Kidney (tissue), 14 donors: ENCODE data around the gene CRIP2. TPM values are rescaled to one million over a fixed set of nuclear protein-coding genes. Genes with fewer than 3 reads are reported as not detected.
A peak's percentile ranks its signal among the peaks of the same experiment; 100 is the strongest.

Experiments
- DNase-seq, 5 donors: peaks; one replicate each; pipeline ENCODE4 v3.0.0-alpha.2; 2013 to 2020
- FAIRE-seq: peaks from 2 replicates; lab custom pipeline; 2012; peaks lifted over from hg19 to GRCh38; lab: Jason Lieb, UNC
- H3K27ac ChIP-seq, 2 donors: one replicate each; pipeline ENCODE4 v1.7.0; 2013; ENCODE audit warnings: low read depth in 2 of 2, low read length in 2 of 2, inconsistent platforms in 1 of 2
- H3K27me3 ChIP-seq: one replicate; pipeline ENCODE4 v1.7.1; 2013; ENCODE audit warnings: low read length, inconsistent platforms; ENCODE audit not compliant: control insufficient read depth, insufficient read depth
- H3K36me3 ChIP-seq, 3 donors: one replicate each; pipeline versions ENCODE4 v1.7.0 to v1.7.1; 2013; ENCODE audit warnings: low read length in 3 of 3, control low read depth in 1 of 3, inconsistent platforms in 1 of 3; ENCODE audit not compliant: insufficient read depth in 3 of 3, control insufficient read depth in 2 of 3
- H3K4me1 ChIP-seq, 3 donors: one replicate each; pipeline versions ENCODE4 v1.7.0 to v1.7.1; 2013; ENCODE audit warnings: low read length in 3 of 3, inconsistent platforms in 1 of 3, low read depth in 1 of 3; ENCODE audit not compliant: control insufficient read depth in 2 of 3, insufficient read depth in 2 of 3
- H3K4me3 ChIP-seq, 3 donors: one replicate each; pipeline versions ENCODE4 v1.7.0 to v1.8.1; 2013; ENCODE audit warnings: low read length in 3 of 3, control low read depth in 1 of 3, inconsistent platforms in 1 of 3
- H3K9ac ChIP-seq, 3 donors: one replicate each; pipeline versions ENCODE4 v1.7.0 to v1.7.1; 2013; ENCODE audit warnings: low read length in 3 of 3, control low read depth in 1 of 3, inconsistent platforms in 1 of 3
- H3K9me3 ChIP-seq, 3 donors: one replicate each; pipeline versions ENCODE4 v1.7.0 to v1.7.1; 2013; ENCODE audit warnings: low read length in 3 of 3, control low read depth in 1 of 3, inconsistent platforms in 1 of 3; ENCODE audit not compliant: control insufficient read depth in 2 of 3, insufficient read depth in 1 of 3
- CTCF ChIP-seq: IDR thresholded peaks from 3 replicates; pipeline ENCODE4 v1.5.1; 2012; ENCODE audit warnings: mild to moderate bottlenecking, moderate library complexity, borderline replicate concordance; ENCODE audit not compliant: insufficient read depth; ENCODE audit errors: extremely low read depth
- intact Hi-C: fragments of 100-400 bp; cut with DNase I; formaldehyde crosslinking; loops from one replicate; pipeline ENCODE4 v1.11.1; 2022
- polyA plus RNA-seq: library from polyadenylated mRNA; stranded (reverse); fragments of 350-450 nt; fragmentation: Illumina TruSeq; extraction: RNeasy Lipid Tissue Mini Kit (QIAGEN cat#74804); gene quantifications from one replicate; pipeline ENCODE4 v1.2.3, GENCODE V29; 2014; ENCODE audit warnings: low read depth, low replicate concordance; ENCODE audit not compliant: insufficient read depth
- total RNA-seq: library from RNA; stranded (reverse); fragmentation: NEBNext Ultra II Directional; extraction: Animal tissue kit (Norgen Biotek cat#: 25700); gene quantifications from one replicate; pipeline ENCODE4 v1.2.1, GENCODE V29; 2021
- donor health status: control.
- donor health status: control.
- donor health status: control.
- donor health status: control.
- donor health status: control.
- donor health status: DM: yes; HTN: yes; CAD: no.
- donor health status: Normal renal cell carcinoma (clear cell type).

CRIP2 gene
- total and polyA plus RNA-seq, 2 donors from 2014 or later, result 338 to 357 TPM

- Histone ChIP-seq H3K9ac (no peak overlapping the region), H3K9me3 (no peaks in the 10 kb centered on the region), H3K27ac (no peak overlapping the region), H3K4me1 (no peaks in the 10 kb centered on the region), H3K36me3 (peaks cover 0 to 8% (median 6%) of the 10 kb centered on the region in 3 donors), H3K27me3 (no peaks in the 10 kb centered on the region), H3K4me3 (no peak overlapping the region)
- intact Hi-C loops, result no loop called here
- no peak for FAIRE-seq
- TF ChIP-seq CTCF, result no peak
- DNase-seq, result peak in 1 of 5 donors; percentile 28
Observed at GRCh38 chr14:105452963-105453362, 21.7 kb upstream of the CRIP2 start.

GRCh38 chr14:105453847-105454246, 20.8 kb upstream of the CRIP2 start:
- Histone ChIP-seq H3K4me3 (no peak overlapping the region), H3K36me3 (peaks cover 0 to 8% (median 6%) of the 10 kb centered on the region in 3 donors), H3K9ac (no peak overlapping the region), H3K9me3 (no peaks in the 10 kb centered on the region), H3K27ac (no peak overlapping the region), H3K4me1 (no peaks in the 10 kb centered on the region), H3K27me3 (no peaks in the 10 kb centered on the region)
- no peak for TF ChIP-seq CTCF
- no peak for FAIRE-seq
- intact Hi-C loops, result no loop called here
- DNase-seq, result peak in 2 of 5 donors; percentile 33 to 70

GRCh38 chr14:105455086-105455640, 19.5 kb upstream of the CRIP2 start:
- no peaks in the 10 kb centered on the region for H3K4me1 ChIP-seq
- peak in 1 of 5 donors; percentile 28 for DNase-seq
- H3K27ac ChIP-seq, result no peak overlapping the region
- H3K9ac ChIP-seq, result no peak overlapping the region
- no peak overlapping the region for H3K4me3 ChIP-seq
- intact Hi-C loops, result no loop called here
- no peak for FAIRE-seq
- no peaks in the 10 kb centered on the region for H3K27me3 ChIP-seq
- H3K36me3 ChIP-seq, result peaks cover 0 to 8% (median 6%) of the 10 kb centered on the region in 3 donors
- no peaks in the 10 kb centered on the region for H3K9me3 ChIP-seq
- no peak for TF ChIP-seq CTCF
